Smooth muscle cell of the brain vasculature (primary cell): ENCODE results near the gene ADAMTS9.
"Not testable (repeated sequence)": the region's sequence is repeated elsewhere in the genome, so short reads cannot be mapped to it uniquely, and the experiment has no call there.

Source experiments
- DNase-seq: peaks from one replicate; pipeline ENCODE4 v3.0.0-alpha.2; 2012; ENCODE audit warnings: low read depth, low spot score

The ADAMTS9 gene

GRCh38 chr3:64574194-64574593 is 113.6 kb downstream of the ADAMTS9 start:
- DNase-seq, result no peak

- no peak for DNase-seq
These were observed 115.8 kb downstream of the ADAMTS9 start for GRCh38 chr3:64571982-64572381.

- DNase-seq, result no peak
These were observed 118.8 kb downstream of the ADAMTS9 start for GRCh38 chr3:64568895-64569517.

GRCh38 chr3:64566859-64567258 is 120.9 kb downstream of the ADAMTS9 start:
- DNase-seq, result no peak

- no peak for DNase-seq
These were observed 124.0 kb downstream of the ADAMTS9 start for GRCh38 chr3:64563751-64564150.

GRCh38 chr3:64561868-64562267 is 125.9 kb downstream of the ADAMTS9 start:
- DNase-seq, result no peak

GRCh38 chr3:64561325-64561843 is 126.4 kb downstream of the ADAMTS9 start:
- DNase-seq, result no peak

- no peak for DNase-seq
These were observed 127.0 kb downstream of the ADAMTS9 start for GRCh38 chr3:64560791-64561190.

GRCh38 chr3:64559588-64559987 is 128.2 kb downstream of the ADAMTS9 start:
- no peak for DNase-seq

- DNase-seq, result no peak
These were observed 131.8 kb downstream of the ADAMTS9 start for GRCh38 chr3:64556046-64556445.

GRCh38 chr3:64555351-64555750 is 132.4 kb downstream of the ADAMTS9 start:
- DNase-seq, result no peak

GRCh38 chr3:64554096-64554920 is 133.5 kb downstream of the ADAMTS9 start:
- no peak for DNase-seq

GRCh38 chr3:64552966-64553365 is 134.8 kb downstream of the ADAMTS9 start:
- DNase-seq, result no peak

- no peak for DNase-seq
These were observed 135.6 kb downstream of the ADAMTS9 start for GRCh38 chr3:64552160-64552559.

- DNase-seq, result no peak
These were observed 136.1 kb downstream of the ADAMTS9 start for GRCh38 chr3:64551697-64552096.

GRCh38 chr3:64550745-64551144 is 137.1 kb downstream of the ADAMTS9 start:
- DNase-seq, result no peak

- no peak for DNase-seq
These were observed 137.9 kb downstream of the ADAMTS9 start for GRCh38 chr3:64549869-64550268.

- DNase-seq, result no peak
These were observed 139.5 kb downstream of the ADAMTS9 start for GRCh38 chr3:64548200-64548889.

GRCh38 chr3:64546856-64547255 is 140.9 kb downstream of the ADAMTS9 start:
- no peak for DNase-seq

- not testable (repeated sequence) for DNase-seq
These were observed 142.6 kb downstream of the ADAMTS9 start for GRCh38 chr3:64545239-64545638.

GRCh38 chr3:64541803-64542202 is 146.0 kb downstream of the ADAMTS9 start:
- DNase-seq, result no peak

- DNase-seq, result no peak
These were observed 148.2 kb downstream of the ADAMTS9 start for GRCh38 chr3:64539451-64540196.
